ENCODE data around the gene ARHGEF4.
"Not testable (repeated sequence)": the region's sequence is repeated elsewhere in the genome, so short reads cannot be mapped to it uniquely, and the experiment has no call there.

ARHGEF4 gene

DNA sequence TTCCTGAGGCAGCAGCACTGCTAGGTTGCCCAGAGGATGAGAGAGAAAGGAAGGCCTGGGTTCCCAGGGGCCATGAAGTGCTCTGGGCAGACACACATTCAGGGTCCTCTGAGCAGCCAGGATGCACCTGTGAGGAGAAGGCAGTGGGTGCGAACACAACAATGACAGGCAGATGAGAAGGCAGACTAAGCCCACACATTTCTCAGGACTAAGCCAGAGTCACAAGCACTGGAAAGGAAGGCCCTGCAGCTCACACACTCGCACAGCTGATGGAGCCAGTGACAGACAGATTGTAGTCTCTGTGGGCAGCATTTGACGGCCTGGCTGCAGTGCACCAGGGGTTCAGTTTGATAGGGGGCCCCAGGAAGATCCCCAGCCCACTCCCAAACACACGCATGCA, 61.8 kb downstream of the ARHGEF4 start:
- no peaks in the 10 kb centered on the region; the same call in 1 of the 2 replicates for H3K27me3 ChIP-seq (ENCODE audit: insufficient read depth, low read length)
- H3K27ac ChIP-seq (ENCODE audit: low read length): no peak overlapping the region
- H3K9ac ChIP-seq (ENCODE audit: low read depth, low read length): no peak overlapping the region
- H3K4me1 ChIP-seq (ENCODE audit: insufficient read depth, low read length): peaks cover 18% of the 10 kb centered on the region; the same call in 1 of the 2 replicates
- 0 out of 2 replicates have a peak, but pooled peaks cover 4% of the 10 kb centered on the region for H3K9me3 ChIP-seq (ENCODE audit: insufficient read depth, low read depth, low read length)
- no peaks in the 10 kb centered on the region for H3K36me3 ChIP-seq (ENCODE audit: insufficient read depth, low read depth, low read length)
- no peak overlapping the region for H3K4me3 ChIP-seq (ENCODE audit: low read length)

DNA sequence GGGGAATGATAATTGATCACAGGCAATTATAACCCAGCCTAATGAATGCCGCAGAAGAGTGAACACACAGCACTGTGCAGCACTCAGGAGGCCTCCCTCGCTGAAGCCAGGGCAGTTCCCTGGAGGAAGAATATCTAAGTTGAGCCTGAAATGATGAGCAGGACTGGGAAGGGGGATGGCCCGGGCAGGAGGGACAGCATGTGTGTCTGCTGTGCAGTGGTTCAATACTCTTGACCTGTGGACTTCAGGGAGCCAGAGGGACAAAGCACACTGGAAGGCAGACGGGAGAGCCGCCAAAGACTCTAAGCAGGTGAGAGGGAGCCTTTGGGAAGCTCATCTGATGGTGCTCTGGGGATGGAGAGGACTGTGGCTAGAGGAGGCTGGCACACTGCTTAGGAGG, 62.6 kb downstream of the ARHGEF4 start:
- Histone ChIP-seq H3K27me3 (ENCODE audit: insufficient read depth, low read length) (no peaks in the 10 kb centered on the region; the same call in 1 of the 2 replicates), H3K27ac (ENCODE audit: low read length) (no peak overlapping the region)

DNA sequence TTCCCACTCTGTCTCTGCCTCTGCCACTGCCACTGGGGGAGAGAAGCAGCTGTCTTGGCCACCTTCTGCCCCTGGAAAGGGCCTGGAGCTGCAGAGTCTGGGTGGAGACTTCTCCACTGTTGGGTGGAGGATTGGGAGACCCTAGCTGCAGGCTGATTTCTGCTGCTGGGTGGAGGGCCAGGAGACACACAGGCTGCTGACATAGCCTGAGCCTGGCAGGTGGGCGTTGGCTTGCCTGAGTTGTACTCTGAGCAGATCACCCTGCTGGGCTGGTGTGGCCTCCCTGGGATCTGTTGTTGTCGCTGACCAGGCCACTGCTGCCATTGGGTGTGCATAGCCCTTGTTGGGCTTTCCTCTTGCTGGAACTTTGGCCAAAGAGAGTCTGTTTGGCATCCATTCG, 64.3 kb downstream of the ARHGEF4 start:
- H3K9me3 ChIP-seq (ENCODE audit: insufficient read depth, low read depth, low read length): no peaks in the 10 kb centered on the region; the same call in 1 of the 2 replicates
- no peak overlapping the region for H3K4me3 ChIP-seq (ENCODE audit: low read length)

More for the DNA sequence above, 62.6 kb downstream of the ARHGEF4 start:
- Histone ChIP-seq H3K36me3 (ENCODE audit: insufficient read depth, low read depth, low read length) (no peaks in the 10 kb centered on the region), H3K4me3 (ENCODE audit: low read length) (no peak overlapping the region), H3K9ac (ENCODE audit: low read depth, low read length) (no peak overlapping the region), H3K4me1 (ENCODE audit: insufficient read depth, low read length) (peaks cover 18% of the 10 kb centered on the region; the same call in 1 of the 2 replicates), H3K9me3 (ENCODE audit: insufficient read depth, low read depth, low read length) (0 out of 2 replicates have a peak, but pooled peaks cover 4% of the 10 kb centered on the region)

DNA sequence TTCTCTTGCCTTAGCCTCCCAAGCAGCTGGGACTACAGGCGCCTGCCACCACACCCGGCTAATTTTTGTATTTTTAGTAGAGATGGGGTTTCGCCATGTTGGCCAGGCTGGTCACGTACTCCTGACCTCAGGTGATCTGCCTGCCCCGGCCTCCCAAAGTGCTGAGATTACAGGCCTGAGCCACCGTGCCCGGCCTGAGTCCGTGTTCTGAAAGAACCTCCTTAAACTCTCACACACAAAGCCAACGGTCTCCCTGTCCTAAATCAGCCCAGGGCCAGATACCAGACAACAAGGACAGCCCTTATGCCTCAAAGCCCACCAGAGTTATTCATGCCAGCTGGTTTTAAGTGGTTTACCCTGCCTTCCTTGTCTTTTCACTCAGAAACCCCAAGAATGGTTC, 64.9 kb downstream of the ARHGEF4 start:
- H3K4me3 ChIP-seq (ENCODE audit: low read length); H3K27me3 ChIP-seq (ENCODE audit: insufficient read depth, low read length); H3K27ac ChIP-seq (ENCODE audit: low read length); H3K9ac ChIP-seq (ENCODE audit: low read depth, low read length); H3K36me3 ChIP-seq (ENCODE audit: insufficient read depth, low read depth, low read length); H3K9me3 ChIP-seq (ENCODE audit: insufficient read depth, low read depth, low read length): not testable (repeated sequence)
- peaks cover 15% of the 10 kb centered on the region; the same call in 1 of the 2 replicates for H3K4me1 ChIP-seq (ENCODE audit: insufficient read depth, low read length)

More for the DNA sequence above, 64.3 kb downstream of the ARHGEF4 start:
- Histone ChIP-seq H3K27me3 (ENCODE audit: insufficient read depth, low read length) (no peaks in the 10 kb centered on the region; the same call in 1 of the 2 replicates), H3K36me3 (ENCODE audit: insufficient read depth, low read depth, low read length) (no peaks in the 10 kb centered on the region), H3K27ac (ENCODE audit: low read length) (no peak overlapping the region), H3K9ac (ENCODE audit: low read depth, low read length) (no peak overlapping the region), H3K4me1 (ENCODE audit: insufficient read depth, low read length) (peaks cover 18% of the 10 kb centered on the region; the same call in 1 of the 2 replicates)

DNA sequence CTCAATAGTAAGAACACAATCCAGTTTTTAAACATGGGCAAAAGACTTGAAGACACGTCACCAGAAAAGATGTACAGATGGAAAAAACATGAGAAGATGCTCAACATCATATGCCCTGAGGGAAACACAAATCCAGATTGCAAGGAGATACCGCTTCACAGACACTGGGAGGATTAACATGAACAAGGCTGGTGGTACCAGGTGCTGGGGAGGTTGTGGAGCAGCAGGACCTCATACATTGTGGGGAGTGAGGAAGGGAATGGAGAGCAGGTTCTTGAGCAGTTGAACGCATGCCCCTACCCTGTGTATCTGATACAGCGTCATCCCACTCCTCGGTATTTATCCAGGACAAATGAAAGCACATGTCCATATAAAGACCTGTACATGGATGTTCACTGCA, 72.1 kb downstream of the ARHGEF4 start:
- Histone ChIP-seq H3K27me3 (ENCODE audit: insufficient read depth, low read length) (no peaks in the 10 kb centered on the region), H3K4me3 (ENCODE audit: low read length) (no peak overlapping the region), H3K9me3 (ENCODE audit: insufficient read depth, low read depth, low read length) (no peaks in the 10 kb centered on the region; the same call in 1 of the 2 replicates), H3K27ac (ENCODE audit: low read length) (no peak overlapping the region), H3K36me3 (ENCODE audit: insufficient read depth, low read depth, low read length) (no peaks in the 10 kb centered on the region), H3K4me1 (ENCODE audit: insufficient read depth, low read length) (peaks cover 2% of the 10 kb centered on the region; the same call in 1 of the 2 replicates), H3K9ac (ENCODE audit: low read depth, low read length) (no peak overlapping the region)

DNA sequence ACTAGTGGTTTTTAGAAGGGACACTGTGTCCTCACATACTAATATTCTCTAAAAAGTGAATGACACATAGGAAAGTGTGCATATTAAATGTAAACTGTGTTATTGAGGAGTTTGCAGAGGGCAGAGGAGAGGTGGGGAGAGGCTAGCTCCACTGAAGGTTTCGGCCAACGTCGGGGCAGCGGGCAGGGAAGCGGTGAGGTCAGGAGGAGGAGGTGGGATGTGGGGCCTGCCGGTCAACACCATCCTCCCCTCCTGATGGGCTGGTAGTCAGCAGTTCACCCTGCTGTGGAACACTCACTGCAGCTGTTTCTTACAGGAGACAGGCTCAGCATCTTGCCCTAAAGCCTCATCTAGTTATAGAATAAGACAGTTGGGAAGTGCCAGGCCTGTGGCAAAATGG, 74.2 kb downstream of the ARHGEF4 start:
- Histone ChIP-seq H3K27me3 (ENCODE audit: insufficient read depth, low read length) (no peaks in the 10 kb centered on the region), H3K4me1 (ENCODE audit: insufficient read depth, low read length) (peaks cover 2% of the 10 kb centered on the region; the same call in 1 of the 2 replicates), H3K27ac (ENCODE audit: low read length) (no peak overlapping the region), H3K4me3 (ENCODE audit: low read length) (no peak overlapping the region), H3K36me3 (ENCODE audit: insufficient read depth, low read depth, low read length) (no peaks in the 10 kb centered on the region), H3K9me3 (ENCODE audit: insufficient read depth, low read depth, low read length) (no peaks in the 10 kb centered on the region; the same call in 1 of the 2 replicates), H3K9ac (ENCODE audit: low read depth, low read length) (no peak overlapping the region)

DNA sequence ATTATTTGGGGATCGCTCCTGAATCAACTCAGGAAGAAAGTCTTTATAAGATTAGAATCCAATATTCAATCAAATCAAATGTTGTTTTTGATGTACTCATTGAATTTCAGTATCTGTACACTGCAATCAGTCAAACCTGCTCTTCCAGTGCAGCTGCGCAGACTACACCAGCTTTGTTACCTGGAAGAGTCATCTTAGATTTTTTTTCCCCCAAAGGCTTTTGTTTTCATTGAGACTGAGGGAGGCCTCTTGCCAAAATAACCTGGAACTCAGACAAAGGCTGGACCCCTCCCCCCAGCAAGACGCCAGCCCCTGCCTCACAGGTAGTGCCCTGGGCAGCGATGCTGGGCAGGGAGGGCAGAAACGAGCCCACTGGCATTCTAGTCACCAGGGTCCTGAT, 74.8 kb downstream of the ARHGEF4 start:
- Histone ChIP-seq H3K9ac (ENCODE audit: low read depth, low read length) (no peak overlapping the region), H3K27me3 (ENCODE audit: insufficient read depth, low read length) (0 out of 2 replicates have a peak, but pooled peaks cover under 1% of the 10 kb centered on the region), H3K4me3 (ENCODE audit: low read length) (no peak overlapping the region), H3K4me1 (ENCODE audit: insufficient read depth, low read length) (peaks cover 2% of the 10 kb centered on the region; the same call in 1 of the 2 replicates), H3K9me3 (ENCODE audit: insufficient read depth, low read depth, low read length) (no peaks in the 10 kb centered on the region), H3K27ac (ENCODE audit: low read length) (no peak overlapping the region), H3K36me3 (ENCODE audit: insufficient read depth, low read depth, low read length) (no peaks in the 10 kb centered on the region)

- 0 out of 2 replicates have a peak, but pooled peaks cover 5% of the 10 kb centered on the region for H3K27me3 ChIP-seq (ENCODE audit: insufficient read depth, low read length)
- peaks cover 2% of the 10 kb centered on the region; the same call in 1 of the 2 replicates for H3K4me1 ChIP-seq (ENCODE audit: insufficient read depth, low read length)
Observed at GRCh38 chr2:130911996-130912395, 75.3 kb downstream of the ARHGEF4 start.

DNA sequence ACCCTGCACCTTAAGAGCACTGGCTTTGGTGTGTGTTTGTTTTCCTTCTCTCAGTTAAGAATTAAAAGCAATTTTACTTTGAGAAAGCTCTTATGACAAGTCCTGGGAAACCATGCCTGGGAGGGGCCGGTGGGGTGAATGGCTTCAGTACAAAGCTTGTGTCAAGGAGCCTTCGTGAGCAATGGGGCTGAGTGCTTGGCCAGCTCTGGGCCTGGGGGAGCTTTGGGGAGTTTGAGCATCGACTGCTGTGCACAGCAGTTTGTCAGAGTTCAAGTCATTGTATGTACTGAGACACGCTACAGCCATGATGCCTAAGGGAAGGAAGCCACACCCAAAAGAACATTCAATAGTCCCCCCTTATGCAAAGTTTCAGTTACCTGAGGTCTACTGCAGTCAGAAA, 75.8 kb downstream of the ARHGEF4 start:
- Histone ChIP-seq H3K27ac (ENCODE audit: low read length) (no peak overlapping the region), H3K36me3 (ENCODE audit: insufficient read depth, low read depth, low read length) (no peaks in the 10 kb centered on the region), H3K9ac (ENCODE audit: low read depth, low read length) (no peak overlapping the region), H3K9me3 (ENCODE audit: insufficient read depth, low read depth, low read length) (no peaks in the 10 kb centered on the region), H3K27me3 (ENCODE audit: insufficient read depth, low read length) (0 out of 2 replicates have a peak, but pooled peaks cover 5% of the 10 kb centered on the region), H3K4me1 (ENCODE audit: insufficient read depth, low read length) (peaks cover 2% of the 10 kb centered on the region; the same call in 1 of the 2 replicates), H3K4me3 (ENCODE audit: low read length) (no peak overlapping the region)

More at GRCh38 chr2:130911996-130912395, 75.3 kb downstream of the ARHGEF4 start:
- Histone ChIP-seq H3K9me3 (ENCODE audit: insufficient read depth, low read depth, low read length) (no peaks in the 10 kb centered on the region), H3K4me3 (ENCODE audit: low read length) (no peak overlapping the region), H3K36me3 (ENCODE audit: insufficient read depth, low read depth, low read length) (no peaks in the 10 kb centered on the region), H3K27ac (ENCODE audit: low read length) (no peak overlapping the region), H3K9ac (ENCODE audit: low read depth, low read length) (no peak overlapping the region)

DNA sequence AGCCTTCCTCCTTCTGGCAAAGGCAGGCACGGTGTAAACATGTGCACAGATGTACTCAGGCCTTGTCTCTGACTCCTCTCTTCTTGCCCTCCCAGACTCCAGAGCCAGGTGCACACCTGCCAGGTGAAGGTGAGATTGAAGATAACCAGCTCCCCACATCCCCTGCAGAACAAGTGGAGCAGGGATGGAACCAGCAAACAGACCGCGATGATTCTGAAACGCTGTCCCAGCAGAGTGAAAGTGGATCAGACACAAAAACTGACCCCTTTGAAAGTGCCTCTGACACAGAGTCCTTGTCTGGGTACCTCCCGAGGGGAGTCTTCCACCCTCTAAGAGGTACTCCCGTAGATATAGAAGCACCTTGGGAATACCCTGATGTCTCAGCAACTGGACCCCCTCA, 77.2 kb downstream of the ARHGEF4 start:
- Histone ChIP-seq H3K27me3 (ENCODE audit: insufficient read depth, low read length) (0 out of 2 replicates have a peak, but pooled peaks cover 5% of the 10 kb centered on the region), H3K9me3 (ENCODE audit: insufficient read depth, low read depth, low read length) (no peaks in the 10 kb centered on the region), H3K36me3 (ENCODE audit: insufficient read depth, low read depth, low read length) (no peaks in the 10 kb centered on the region), H3K27ac (ENCODE audit: low read length) (no peak overlapping the region), H3K4me3 (ENCODE audit: low read length) (no peak overlapping the region), H3K4me1 (ENCODE audit: insufficient read depth, low read length) (peaks cover 2% of the 10 kb centered on the region; the same call in 1 of the 2 replicates), H3K9ac (ENCODE audit: low read depth, low read length) (no peak overlapping the region)

- H3K4me1 ChIP-seq (ENCODE audit: insufficient read depth, low read length): peaks cover 2% of the 10 kb centered on the region; the same call in 1 of the 2 replicates
- no peak overlapping the region for H3K27ac ChIP-seq (ENCODE audit: low read length)
- H3K27me3 ChIP-seq (ENCODE audit: insufficient read depth, low read length): 0 out of 2 replicates have a peak, but pooled peaks cover 5% of the 10 kb centered on the region
- H3K4me3 ChIP-seq (ENCODE audit: low read length): no peak overlapping the region
- H3K9me3 ChIP-seq (ENCODE audit: insufficient read depth, low read depth, low read length): no peaks in the 10 kb centered on the region
- H3K36me3 ChIP-seq (ENCODE audit: insufficient read depth, low read depth, low read length): no peaks in the 10 kb centered on the region
- H3K9ac ChIP-seq (ENCODE audit: low read depth, low read length): no peak overlapping the region
Observed at GRCh38 chr2:130915149-130915548, 78.4 kb downstream of the ARHGEF4 start.

All from iPS-20b (cell line).